ENCODE measurements around the gene PPP1R26.
"Not testable (repeated sequence)": the region's sequence is repeated elsewhere in the genome, so short reads cannot be mapped to it uniquely, and the experiment has no call there.

The PPP1R26 gene

GRCh38 chr9:135479469-135480052 lies at the start of gene PPP1R26:
PPP1R26 (plus strand) TSS chr9:135479782; CDS start chr9:135484511, 4,729 bp downstream.
- peak in 17 of 51 donors; percentile 10 to 56 (median 24) for DNase-seq

DNA sequence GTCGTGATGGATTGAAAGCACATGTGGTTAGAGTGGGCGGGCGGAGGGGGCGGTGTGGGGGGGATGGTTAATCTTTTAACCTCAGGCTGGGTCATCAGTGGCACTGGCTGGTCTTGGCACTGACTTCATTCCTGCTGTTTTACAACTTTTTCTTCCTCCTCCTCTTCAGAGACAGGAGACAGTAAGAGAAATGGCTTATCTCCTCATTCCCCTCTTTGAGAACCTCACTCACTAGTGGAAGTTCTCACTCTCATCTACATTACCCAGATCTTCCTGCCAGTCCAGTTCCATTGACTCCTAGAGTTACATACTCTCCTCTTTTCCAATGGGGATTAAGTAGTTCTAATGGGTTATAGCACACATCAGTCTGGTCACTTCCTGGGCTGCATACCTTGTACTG lies 42.3 kb upstream of the PPP1R26 start:
- no peak for DNase-seq

GRCh38 chr9:135437696-135438095 lies 41.9 kb upstream of the PPP1R26 start:
- DNase-seq: not testable (repeated sequence)

DNA sequence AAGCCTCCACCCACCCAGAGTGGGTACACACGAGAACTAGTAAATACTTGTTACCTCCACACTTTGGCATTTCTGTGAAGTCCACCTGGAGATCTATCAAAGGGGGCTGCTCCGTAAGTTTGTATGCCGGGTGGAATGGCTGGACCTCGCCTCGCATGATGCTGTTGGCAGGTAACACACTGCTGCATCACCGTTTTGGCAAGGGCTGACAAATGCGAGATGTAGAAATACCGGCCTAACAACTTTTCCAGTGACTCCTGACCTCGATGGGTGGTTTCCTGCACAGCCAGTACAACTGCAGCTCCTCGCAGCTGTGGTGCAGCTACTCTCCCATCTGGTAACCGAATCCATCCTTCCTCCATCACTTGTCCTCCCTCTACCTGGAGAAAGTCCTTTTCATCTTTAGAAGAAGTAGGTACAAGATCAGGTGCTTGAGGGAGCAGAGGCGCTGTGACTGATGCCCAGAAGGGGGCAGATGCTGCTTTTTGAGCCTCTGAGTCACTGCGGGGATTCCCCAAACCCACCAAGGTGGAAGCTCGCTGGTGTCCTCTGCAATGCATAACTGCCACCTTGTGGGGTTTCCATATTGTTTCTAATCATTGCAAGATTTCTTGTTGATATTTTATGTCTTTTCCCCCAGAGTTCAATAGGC lies 40.9 kb upstream of the PPP1R26 start:
- not testable (repeated sequence) for DNase-seq

GRCh38 chr9:135439514-135439913 lies 40.1 kb upstream of the PPP1R26 start:
- not testable (repeated sequence) for DNase-seq

- DNase-seq: no peak
These were observed 39.7 kb upstream of the PPP1R26 start for GRCh38 chr9:135439916-135440315.

- no peak for DNase-seq
These were observed 39.0 kb upstream of the PPP1R26 start for GRCh38 chr9:135440620-135441019.

DNA sequence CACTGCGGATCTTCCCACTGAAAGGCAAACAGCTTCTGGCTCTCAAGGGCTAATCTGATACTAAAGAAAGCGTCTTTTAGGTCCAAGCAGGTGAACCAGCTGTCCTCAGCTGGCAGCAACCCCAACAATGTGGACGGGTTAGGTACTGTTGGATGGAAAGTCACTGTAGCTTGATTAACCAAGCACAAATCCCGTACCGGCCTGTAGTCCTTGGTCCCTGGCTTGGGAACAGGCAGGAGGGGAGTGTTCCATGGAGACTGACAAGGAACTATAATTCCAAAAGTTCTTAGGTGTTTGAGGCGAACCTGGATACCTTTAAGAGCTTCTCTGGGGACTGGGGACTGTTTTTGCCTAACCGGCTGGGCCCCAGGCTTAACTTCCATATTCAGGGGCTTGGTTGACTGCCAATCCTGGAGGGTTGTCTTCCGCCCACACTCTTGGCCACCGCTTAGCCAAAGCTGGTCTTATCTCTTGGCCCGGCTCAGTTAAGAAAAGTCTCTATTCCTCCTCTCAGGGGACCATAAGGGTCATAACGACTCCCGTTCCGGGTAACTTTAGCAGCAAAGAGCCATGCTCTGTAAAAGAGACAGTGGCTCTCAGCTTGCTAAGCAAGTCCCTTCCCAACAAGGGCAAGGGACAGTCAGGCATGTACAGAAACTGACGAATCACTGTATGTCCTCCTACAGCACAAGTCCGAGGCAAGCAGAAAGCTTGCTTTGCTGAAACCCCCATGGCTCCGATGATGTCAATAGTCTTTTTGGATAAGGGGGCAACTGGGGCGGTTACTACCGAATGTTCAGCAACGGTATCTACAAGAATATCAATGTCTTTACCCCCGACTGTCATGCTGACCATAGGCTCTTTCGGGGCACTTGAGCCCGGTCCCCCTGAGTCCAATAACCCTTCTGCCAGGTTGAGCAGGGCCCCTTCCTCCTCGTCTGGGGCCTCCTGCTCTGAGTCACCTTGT lies 38.2 kb upstream of the PPP1R26 start:
- not testable (repeated sequence) for DNase-seq

DNA sequence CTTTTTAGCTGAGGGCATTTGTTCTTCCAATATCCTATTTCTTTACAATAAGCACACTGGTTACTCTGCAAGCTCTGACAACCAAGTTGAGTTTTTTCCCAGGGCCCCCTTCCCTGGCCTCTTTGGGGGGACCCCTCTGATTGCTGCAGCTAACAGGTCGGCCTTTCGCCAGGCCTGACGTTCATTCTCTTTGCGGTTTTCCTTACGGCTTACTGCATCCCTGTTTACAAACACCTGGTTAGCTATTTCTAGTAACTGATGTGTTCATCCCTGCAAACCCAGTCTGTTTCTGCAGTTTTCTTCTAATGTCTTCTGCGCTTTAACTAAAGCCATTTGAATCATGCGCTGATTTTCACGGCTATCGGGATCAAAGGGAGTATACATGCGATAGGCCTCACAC lies 37.5 kb upstream of the PPP1R26 start:
- no peak for DNase-seq

DNA sequence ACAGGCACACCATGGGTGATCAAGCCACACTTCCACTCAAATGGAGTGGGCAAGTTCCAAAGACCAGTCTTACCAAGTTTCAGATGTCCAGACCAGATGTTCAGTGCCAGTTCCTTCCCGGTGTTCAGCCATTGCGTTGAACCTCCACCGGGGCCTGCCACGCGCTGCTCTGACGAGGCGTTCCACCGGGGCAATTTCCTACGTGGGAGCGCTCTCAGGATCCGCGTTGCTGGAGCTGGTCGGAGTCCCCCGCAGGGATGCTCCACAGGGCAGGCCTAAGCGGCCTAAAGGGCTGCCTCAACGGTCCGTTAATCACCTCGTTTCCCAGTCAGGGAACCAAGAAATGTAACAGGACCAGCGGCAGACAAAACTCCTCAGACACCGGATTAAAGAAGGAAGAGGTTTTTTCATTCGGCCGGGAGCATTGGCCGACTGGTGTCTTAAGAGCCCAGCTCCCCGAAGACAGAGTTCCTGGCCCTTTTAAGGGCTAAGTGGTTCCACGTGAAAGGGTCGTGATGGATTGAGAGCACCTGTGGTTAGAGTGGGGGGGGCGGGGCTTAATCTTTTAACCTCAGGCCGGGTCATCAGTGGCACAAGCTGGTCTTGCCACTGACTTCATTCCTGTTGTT lies 35.7 kb upstream of the PPP1R26 start:
- DNase-seq: no peak

GRCh38 chr9:135447126-135447525 lies 32.5 kb upstream of the PPP1R26 start:
- no peak for DNase-seq

DNA sequence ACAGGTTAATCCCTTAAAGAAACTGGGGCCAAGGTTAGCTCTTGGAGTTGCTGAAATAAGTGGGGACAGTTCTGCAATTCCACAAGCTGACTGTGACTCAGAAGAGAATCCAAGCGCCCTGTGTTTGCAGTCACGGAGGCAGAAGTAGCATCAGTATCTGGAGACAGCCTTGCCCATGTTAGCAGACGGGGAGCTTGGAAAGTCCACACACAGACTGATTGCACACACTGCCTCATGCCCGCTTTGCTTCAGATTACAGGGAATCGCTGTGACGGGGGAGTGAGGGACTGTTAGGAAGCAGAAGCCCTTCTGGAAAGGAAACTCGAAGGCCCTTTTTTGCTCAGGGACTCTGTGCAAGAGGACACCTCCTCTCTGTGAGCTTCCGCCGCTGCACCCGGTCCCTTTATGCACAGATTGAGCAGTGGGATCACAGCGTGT lies 30.9 kb upstream of the PPP1R26 start:
- peak in 1 of 51 donors; percentile 33 for DNase-seq

DNA sequence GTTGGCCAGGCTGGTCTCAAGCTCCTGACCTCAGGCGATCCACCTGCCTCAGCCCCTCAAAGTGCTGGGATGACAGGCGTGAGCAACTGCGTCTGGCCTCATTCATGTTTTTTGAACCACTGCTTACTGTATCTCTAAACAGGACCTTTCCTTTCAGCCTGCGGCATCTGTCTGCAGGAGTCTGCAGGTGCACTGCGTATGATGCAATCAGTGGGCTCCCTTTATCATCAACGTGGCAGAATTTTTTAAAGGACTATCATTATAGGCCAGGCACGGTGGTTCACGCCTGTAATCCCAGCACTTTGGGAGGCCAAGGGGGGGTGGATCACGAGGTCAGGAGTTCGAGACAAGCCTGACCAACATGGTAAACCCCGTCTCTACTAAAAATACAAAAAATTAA lies 30.1 kb upstream of the PPP1R26 start:
- DNase-seq: not testable (repeated sequence)

- no peak for DNase-seq
These were observed 28.6 kb upstream of the PPP1R26 start for GRCh38 chr9:135450956-135451355.

DNA sequence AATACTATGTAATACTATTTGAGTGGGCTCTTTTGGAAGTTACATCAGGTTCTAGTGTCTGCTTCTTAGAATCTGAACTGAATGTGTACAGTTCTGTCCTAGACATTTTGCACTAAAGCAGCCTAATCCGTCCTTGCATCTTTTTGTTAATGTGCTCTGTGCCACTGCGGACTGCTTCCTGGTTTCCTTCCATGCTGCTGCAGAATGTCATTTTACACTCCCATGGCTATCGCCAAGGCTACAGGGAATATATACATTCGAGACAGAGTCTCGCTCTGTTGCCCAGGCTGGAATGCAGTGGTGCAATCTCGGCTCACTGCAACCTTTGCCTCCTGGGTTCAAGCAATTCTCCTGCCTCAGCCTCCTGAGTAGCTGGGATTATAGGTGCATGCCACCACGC lies 27.7 kb upstream of the PPP1R26 start:
- DNase-seq: not testable (repeated sequence)

DNA sequence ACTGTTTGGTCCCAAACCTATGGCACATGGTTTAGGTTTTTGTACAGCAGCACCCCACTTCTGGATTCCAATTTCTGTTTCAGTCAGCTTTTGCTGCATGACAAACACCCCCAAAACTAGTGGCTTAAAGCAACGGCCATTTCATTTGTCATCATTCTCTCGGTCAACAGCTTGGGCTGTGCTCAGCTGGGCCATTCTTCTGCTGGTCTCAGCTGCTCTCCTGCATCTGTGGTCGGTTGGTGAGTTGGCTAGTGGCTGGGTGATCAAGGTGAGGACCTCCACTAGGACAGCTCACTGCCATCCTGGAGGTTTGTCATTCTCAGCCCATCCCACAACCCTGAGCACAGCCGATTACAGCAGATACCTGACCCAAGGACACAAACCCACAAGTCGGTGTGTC lies 24.8 kb upstream of the PPP1R26 start:
- no peak for DNase-seq

DNA sequence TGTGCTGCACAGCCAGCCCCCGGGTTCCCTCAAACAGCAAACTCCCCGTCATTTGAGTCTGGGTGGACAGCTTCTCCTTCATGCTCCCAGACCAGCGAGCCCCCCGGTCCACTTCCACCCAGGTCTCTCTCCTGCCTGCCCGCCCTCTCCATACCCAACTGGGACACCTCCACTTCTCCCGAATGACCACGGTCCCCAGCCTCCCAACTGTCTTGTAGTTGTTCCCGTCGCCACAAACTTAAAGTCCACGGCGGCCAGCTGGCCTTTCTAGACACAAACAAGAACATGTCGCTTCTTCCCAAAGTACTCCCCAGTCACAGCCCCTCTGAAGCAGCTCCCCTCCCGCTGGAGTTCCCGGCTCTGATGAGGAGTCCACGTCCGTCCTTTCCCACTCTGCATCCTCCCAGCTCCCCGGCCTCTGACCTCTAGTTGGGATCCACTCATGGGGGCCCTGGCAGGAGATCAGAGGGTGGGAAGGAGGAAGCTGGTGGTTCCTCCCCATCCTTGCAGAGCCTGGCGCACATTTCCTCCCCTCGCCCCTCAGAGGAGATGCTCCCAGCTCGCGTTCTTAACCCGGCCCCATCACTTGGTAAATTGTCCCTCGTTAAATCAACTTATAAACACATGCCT lies 24.1 kb upstream of the PPP1R26 start:
- DNase-seq: no peak

- DNase-seq: no peak
These were observed 23.0 kb upstream of the PPP1R26 start for GRCh38 chr9:135456436-135457104.

DNA sequence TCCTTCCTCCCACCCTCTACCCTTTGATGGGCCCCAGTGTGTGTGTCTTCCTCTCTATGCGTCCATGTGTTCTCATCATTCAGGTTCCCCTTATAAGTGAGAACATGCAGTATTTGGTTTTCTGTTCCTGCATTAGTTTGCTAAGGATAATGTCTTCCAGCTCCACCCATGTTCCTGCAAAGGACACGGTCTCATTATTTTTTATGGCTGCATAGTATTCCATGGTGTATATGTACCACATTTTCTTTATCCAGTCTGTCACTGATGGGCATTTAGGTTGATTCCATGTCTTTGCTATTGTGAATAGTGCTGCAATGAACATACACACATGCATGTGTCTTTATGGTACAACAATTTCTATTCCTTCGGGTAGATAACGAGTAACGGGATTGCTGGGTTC lies 21.1 kb upstream of the PPP1R26 start:
- DNase-seq: not testable (repeated sequence)

GRCh38 chr9:135461936-135462335 lies 17.6 kb upstream of the PPP1R26 start:
- no peak for DNase-seq

DNA sequence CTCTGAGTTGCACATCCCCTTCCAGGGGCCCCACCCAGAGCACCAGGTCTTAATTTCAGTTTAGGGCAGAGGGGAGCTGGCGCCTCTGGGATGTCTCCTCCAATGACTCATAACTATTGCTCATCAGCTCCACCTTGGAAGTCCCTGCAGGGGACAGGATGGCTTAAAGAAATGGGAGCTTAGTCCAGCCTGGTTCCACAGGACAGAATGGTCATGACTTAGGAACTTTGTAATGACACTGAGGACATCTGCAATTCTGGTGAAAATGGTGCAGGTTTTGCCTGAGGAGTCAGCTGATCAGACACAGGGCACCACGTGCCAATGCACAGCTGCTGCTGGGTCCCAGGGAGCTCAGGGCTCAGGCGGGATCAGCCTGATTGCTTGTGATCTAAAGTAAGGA lies 16.4 kb upstream of the PPP1R26 start:
- no peak for DNase-seq

Data from hypothalamus (tissue), 51 donors.